Panc1 (cell line): Measurements from ENCODE around the gene PPP4R2. TPM values are rescaled to one million over a fixed set of nuclear protein-coding genes. Genes with fewer than 3 reads are reported as not detected.
A peak's percentile ranks its signal among the peaks of the same experiment; 100 is the strongest.

ENCODE experiments used
- ATAC-seq: fragments of 200-7000 bp; cut with Tn5 transposase; 2 replicates; pipeline ENCODE4 v1.9.1; 2020; ENCODE audit warnings: mild to moderate bottlenecking, moderate library complexity
- BruUV-seq: library from RNA; stranded (reverse); fragments of 400-500 nt; replicated peaks from 2 replicates; lab custom pipeline; 2021; lab: Mats Ljungman, UMichigan
- CTCF ChIA-PET: fragments of 300-600 bp; sonication (Branson Sonifier 250); formaldehyde crosslinking; loops from one replicate; lab custom pipeline; 2022; ENCODE audit warnings: antibody characterized with exemption; lab: Charles Lee
- POLR2A ChIA-PET: fragments of 300-600 bp; sonication (Branson Sonifier 250); formaldehyde crosslinking; loops from one replicate; lab custom pipeline; 2022; ENCODE audit warnings: antibody characterized with exemption; lab: Charles Lee
- DNase-seq: peaks from one replicate; pipeline ENCODE4 v3.0.0-alpha.2; 2010; ENCODE audit warnings: low read depth, low spot score
- H3K27ac ChIP-seq: 2 replicates; pipeline ENCODE4 v1.5.1; 2011; ENCODE audit warnings: mild to moderate bottlenecking, low read length, inconsistent platforms
- H3K27me3 ChIP-seq: fragments of 200-500 bp; sonication (Bioruptor generic); 2 replicates; pipeline ENCODE4 v1.6.0; 2014; ENCODE audit warnings: low read length, inconsistent platforms; ENCODE audit not compliant: control insufficient read depth, insufficient read depth
- H3K36me3 ChIP-seq: fragments of 200-500 bp; sonication (Bioruptor generic); 2 replicates; pipeline ENCODE4 v1.5.1; 2014; ENCODE audit warnings: inconsistent platforms, mild to moderate bottlenecking, low read length, moderate library complexity; ENCODE audit not compliant: control insufficient read depth, insufficient read depth
- H3K4me1 ChIP-seq: 2 replicates; pipeline ENCODE4 v1.5.1; 2011; ENCODE audit warnings: inconsistent platforms, mild to moderate bottlenecking, low read length, moderate library complexity; ENCODE audit not compliant: control insufficient read depth, insufficient read depth
- H3K4me3 ChIP-seq, 2 experiments: 2 replicates each; pipeline ENCODE4 v1.5.1; 2011 to 2012; ENCODE audit warnings: low read depth in 2 of 2, low read length in 2 of 2, mild to moderate bottlenecking in 2 of 2, inconsistent platforms in 1 of 2, moderate library complexity in 1 of 2
- H3K9me3 ChIP-seq: fragments of 200-500 bp; sonication (Bioruptor generic); 2 replicates; pipeline ENCODE4 v1.5.1; 2014; ENCODE audit warnings: low read depth, mild to moderate bottlenecking, inconsistent platforms, low read length, moderate library complexity; ENCODE audit not compliant: control insufficient read depth, insufficient read depth
- CTCF ChIP-seq: fragments of 450-650 bp; IDR thresholded peaks from 2 replicates; pipeline ENCODE4 v1.5.1; 2017; ENCODE audit warnings: mild to moderate bottlenecking
- POLR2AphosphoS5 ChIP-seq: IDR thresholded peaks from 2 replicates; pipeline ENCODE4 v1.6.1; 2012; ENCODE audit warnings: mild to moderate bottlenecking, low read depth, low read length, moderate library complexity
- REST ChIP-seq, 2 experiments: IDR thresholded peaks; 2 replicates each; pipeline ENCODE4 v1.6.1; 2011 to 2012; ENCODE audit warnings: low read depth in 2 of 2, control low read depth in 1 of 2, low read length in 1 of 2, mild to moderate bottlenecking in 1 of 2, moderate library complexity in 1 of 2; ENCODE audit not compliant: insufficient read depth in 1 of 2
- SIN3A ChIP-seq: IDR thresholded peaks from 2 replicates; pipeline ENCODE4 v1.6.1; 2012; ENCODE audit warnings: low read depth, mild to moderate bottlenecking, low read length, moderate library complexity, borderline replicate concordance; ENCODE audit not compliant: insufficient read depth
- TCF7L2 ChIP-seq: IDR thresholded peaks from 2 replicates; pipeline ENCODE4 v1.6.1; 2011; ENCODE audit warnings: mild to moderate bottlenecking, low read depth, low read length, inconsistent platforms
- in situ Hi-C: cut with HindIII; loops from 2 replicates; pipeline ENCODE4 v1.10.0; 2016; ENCODE audit warnings: low sequenced_read_pairs, low pct_unique_long_range_greater_than_20kb
- intact Hi-C: fragments of 100-400 bp; cut with micrococcal nuclease; formaldehyde crosslinking; loops from one replicate; pipeline ENCODE4 v1.10.0; 2022; ENCODE audit not compliant: unreplicated experiment
- total RNA-seq: library from RNA; stranded (reverse); gene quantifications from one replicate; pipeline ENCODE4 v1.2.1, GENCODE V29; 2021; ENCODE audit not compliant: unreplicated experiment

PPP4R2 gene
- total RNA-seq, 1 experiment from 2014 or later = 59.8 TPM

- Histone ChIP-seq H3K27me3 (no peaks in the 10 kb centered on the region), H3K9me3 (no peaks in the 10 kb centered on the region), H3K4me3 (no peak overlapping the region), H3K36me3 (no peaks in the 10 kb centered on the region), H3K4me1 (no peaks in the 10 kb centered on the region; the same call in none of the 2 replicates), H3K27ac (no peak overlapping the region)
- DNase-seq (no peak), ATAC-seq (no peak)
- ChIA-PET POLR2A (no interaction called here), CTCF (no interaction called here)
- in situ Hi-C loops (no loop called here), intact Hi-C loops (no loop called here)
- TF ChIP-seq REST (IDR thresholded peaks at IDR 0.05; ENCODE audit: insufficient read depth in 1 of 2, low read depth in 2 of 2, low read length in 1 of 2) = no peak
- no peak for TF ChIP-seq TCF7L2
- TF ChIP-seq CTCF = no peak
- no peak for TF ChIP-seq POLR2AphosphoS5
- no peak for TF ChIP-seq SIN3A
- BruUV-seq = no TSS peak
Observed at GRCh38 chr3:73028803-73029202, 32.2 kb downstream of the PPP4R2 start.

- intact Hi-C loops (no loop called here), in situ Hi-C loops (no loop called here)
- BruUV-seq = TSS peak; percentile 33
Observed at GRCh38 chr3:73029321-73029796, 32.7 kb downstream of the PPP4R2 start.

More at GRCh38 chr3:73029321-73029796, 32.7 kb downstream of the PPP4R2 start:
- Histone ChIP-seq H3K4me3 (no peak overlapping the region), H3K27me3 (no peaks in the 10 kb centered on the region), H3K36me3 (no peaks in the 10 kb centered on the region), H3K9me3 (no peaks in the 10 kb centered on the region), H3K27ac (no peak overlapping the region), H3K4me1 (no peaks in the 10 kb centered on the region; the same call in none of the 2 replicates)
- ChIA-PET POLR2A (interaction anchor here (0.8 kb wide), 1 partner anchor 110 kb away, joined by 3 read pairs; no protein-coding TSS in a partner anchor), CTCF (no interaction called here)
- ATAC-seq = no peak
- TF ChIP-seq TCF7L2 = no peak
- TF ChIP-seq POLR2AphosphoS5 = no peak
- TF ChIP-seq CTCF = no peak
- TF ChIP-seq SIN3A = no peak
- TF ChIP-seq REST (IDR thresholded peaks at IDR 0.05; ENCODE audit: insufficient read depth in 1 of 2, low read depth in 2 of 2, low read length in 1 of 2) = no peak
- no peak for DNase-seq
